ENCODE results near the gene KCNQ5.
"Not testable (repeated sequence)": the region's sequence is repeated elsewhere in the genome, so short reads cannot be mapped to it uniquely, and the experiment has no call there.

The KCNQ5 gene

DNA sequence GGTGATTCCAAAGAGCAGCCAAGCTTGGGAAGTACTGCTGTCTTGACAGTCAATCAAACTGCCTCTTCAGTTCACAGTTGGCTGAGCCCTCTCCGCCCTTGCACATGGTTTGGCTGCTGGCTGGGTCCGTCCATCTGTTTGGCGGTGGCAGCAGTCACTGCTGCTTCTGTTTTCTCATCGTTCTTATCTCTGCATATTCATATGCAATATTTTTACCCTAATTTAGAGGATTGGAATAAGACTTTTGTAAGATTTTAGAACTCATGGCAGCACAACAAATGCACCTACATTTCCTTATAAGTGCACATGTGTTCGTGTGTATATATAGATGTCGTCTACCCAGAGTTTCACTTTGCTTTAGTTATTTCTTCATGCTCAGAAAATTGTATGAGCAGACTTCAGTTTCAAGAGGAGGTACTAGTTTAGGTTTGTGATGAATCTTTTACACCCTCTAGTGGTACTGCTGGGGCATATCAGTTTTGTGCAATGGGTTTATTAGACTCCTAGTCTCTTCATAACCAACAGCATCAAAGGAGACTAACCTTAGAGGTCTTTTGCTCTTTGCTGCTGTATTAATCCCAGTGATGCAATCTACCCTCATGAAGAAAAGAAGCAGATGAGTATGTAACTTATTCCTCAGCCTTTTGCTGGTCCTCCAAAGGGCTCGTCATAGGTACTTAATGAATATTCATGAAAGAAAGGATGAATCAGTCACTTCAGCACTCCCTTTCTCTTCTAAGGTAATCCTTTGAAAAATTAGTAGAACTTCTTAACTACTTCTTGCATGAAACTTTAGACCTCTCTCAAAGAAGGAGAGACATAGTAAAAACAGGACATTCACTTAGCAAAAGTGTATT, 559.1 kb downstream of the KCNQ5 start:
- TF ChIP-seq, protein P1, sequence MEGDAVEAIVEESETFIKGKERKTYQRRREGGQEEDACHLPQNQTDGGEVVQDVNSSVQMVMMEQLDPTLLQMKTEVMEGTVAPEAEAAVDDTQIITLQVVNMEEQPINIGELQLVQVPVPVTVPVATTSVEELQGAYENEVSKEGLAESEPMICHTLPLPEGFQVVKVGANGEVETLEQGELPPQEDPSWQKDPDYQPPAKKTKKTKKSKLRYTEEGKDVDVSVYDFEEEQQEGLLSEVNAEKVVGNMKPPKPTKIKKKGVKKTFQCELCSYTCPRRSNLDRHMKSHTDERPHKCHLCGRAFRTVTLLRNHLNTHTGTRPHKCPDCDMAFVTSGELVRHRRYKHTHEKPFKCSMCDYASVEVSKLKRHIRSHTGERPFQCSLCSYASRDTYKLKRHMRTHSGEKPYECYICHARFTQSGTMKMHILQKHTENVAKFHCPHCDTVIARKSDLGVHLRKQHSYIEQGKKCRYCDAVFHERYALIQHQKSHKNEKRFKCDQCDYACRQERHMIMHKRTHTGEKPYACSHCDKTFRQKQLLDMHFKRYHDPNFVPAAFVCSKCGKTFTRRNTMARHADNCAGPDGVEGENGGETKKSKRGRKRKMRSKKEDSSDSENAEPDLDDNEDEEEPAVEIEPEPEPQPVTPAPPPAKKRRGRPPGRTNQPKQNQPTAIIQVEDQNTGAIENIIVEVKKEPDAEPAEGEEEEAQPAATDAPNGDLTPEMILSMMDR (IDR thresholded peaks at IDR 0.05; ENCODE audit: insufficient read depth, missing control alignments) = peak; percentile 90
- FAIRE-seq (peak; percentile 86), DNase-seq (ENCODE audit: insufficient read length, low spot score) (peak; percentile 25)

DNA sequence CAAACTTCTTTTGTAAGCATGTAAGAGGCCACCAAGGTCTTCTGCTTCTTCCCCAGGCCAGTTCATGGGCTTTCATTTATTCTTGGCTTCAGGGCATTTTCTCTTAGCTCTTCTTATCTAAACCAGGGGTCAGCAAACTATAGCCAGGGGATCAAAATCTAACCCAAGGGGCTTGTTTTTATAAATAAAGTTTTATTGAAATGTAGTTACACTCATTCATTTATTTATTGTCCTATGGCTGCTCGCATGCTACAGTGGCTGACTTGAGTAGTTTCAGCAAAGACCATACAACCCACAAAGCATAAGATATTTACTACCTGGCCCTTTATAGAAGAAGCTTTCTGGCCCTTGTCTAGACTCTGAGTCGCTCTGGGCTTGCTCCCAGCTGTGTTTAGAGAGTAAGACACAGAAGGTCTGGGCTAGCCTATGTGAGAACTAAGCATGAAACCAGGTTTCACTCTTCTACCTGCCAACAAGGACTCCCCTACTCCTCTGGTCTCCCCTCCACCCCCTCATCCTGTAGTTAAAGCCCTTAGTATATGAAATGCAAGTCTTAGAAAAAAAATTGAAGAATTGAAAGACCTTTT, 560.2 kb downstream of the KCNQ5 start:
- DNase-seq (ENCODE audit: insufficient read length, low spot score) (no peak), FAIRE-seq (no peak)
- TF ChIP-seq, protein P1 (IDR thresholded peaks at IDR 0.05; ENCODE audit: insufficient read depth, missing control alignments) = no peak

DNA sequence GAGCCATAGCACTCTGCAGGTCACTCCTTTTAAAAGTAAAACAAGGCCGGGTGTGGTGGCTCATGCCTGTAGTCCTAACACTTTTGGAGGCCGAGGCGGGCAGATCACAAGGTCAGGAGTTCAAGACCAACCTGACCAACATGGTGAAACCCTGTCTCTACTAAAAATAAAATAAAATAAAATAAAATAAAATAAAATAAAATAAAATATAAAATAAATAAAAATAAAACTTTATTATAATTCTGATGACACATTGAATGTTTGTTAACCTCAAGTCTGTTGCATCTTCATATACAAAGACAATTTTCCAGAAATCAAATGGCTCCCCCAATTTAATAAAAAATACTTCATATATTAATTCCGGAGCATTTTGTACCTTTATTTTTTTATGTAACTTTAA, 571.4 kb downstream of the KCNQ5 start:
- FAIRE-seq; DNase-seq (ENCODE audit: insufficient read length, low spot score): not testable (repeated sequence)

DNA sequence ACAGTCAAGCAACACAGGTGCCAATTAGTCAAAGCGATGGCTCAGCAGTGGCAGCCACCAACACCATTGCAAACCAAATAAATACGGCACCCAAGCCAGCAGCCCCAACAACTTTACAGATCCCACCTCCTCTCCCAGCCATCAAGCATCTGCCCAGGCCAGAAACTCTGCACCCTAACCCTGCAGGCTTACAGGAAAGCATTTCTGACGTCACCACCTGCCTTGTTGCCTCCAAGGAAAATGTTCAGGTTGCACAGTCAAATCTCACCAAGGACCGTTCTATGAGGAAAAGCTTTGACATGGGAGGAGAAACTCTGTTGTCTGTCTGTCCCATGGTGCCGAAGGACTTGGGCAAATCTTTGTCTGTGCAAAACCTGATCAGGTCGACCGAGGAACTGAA, 572.9 kb downstream of the KCNQ5 start:
- FAIRE-seq (no peak), DNase-seq (ENCODE audit: insufficient read length, low spot score) (no peak)
- TF ChIP-seq, protein P1 (IDR thresholded peaks at IDR 0.05; ENCODE audit: insufficient read depth, missing control alignments) = no peak

DNA sequence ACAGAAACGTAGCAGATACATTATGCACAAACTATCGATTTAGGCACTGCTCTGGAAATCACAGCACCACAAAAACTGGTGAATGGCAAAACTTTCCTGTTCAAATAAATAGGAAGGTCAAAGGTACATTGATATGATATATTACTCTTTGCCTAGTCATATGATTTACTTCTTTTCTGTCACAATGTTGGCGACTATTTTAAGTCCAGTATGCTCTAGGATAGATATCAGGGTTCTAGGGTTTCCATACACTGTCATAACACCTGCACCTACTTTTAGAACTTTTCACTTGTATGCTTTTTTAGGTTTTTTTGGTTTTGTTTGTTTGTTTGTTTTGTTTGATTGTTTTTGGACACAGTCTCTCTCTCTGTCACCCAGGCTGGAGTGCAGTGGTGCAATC, 578.4 kb downstream of the KCNQ5 start:
- DNase-seq (ENCODE audit: insufficient read length, low spot score) = no peak
- TF ChIP-seq, protein P1 (IDR thresholded peaks at IDR 0.05; ENCODE audit: insufficient read depth, missing control alignments) = no peak

DNA sequence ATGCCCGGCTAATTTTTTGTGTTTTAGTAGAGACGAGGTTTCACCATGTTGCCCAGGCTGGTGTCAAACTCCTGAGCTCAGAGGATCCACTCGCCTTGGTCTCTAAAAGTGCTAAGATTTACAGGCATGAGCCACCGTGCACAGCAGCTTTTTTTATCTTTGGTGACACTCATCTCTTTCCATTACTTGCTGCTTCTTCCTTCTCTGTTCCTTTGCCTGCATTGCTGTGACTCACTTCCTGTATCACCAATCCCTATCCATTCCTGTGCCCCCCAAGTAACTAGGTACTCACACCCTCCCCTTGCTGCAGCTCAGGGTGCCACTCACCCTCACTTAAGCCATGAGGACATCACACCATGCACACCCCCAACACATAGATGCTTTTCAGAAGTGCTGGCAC, 578.9 kb downstream of the KCNQ5 start:
- FAIRE-seq = no peak
- TF ChIP-seq, protein P1 (IDR thresholded peaks at IDR 0.05; ENCODE audit: insufficient read depth, missing control alignments) = no peak
- DNase-seq (ENCODE audit: insufficient read length, low spot score) = no peak

More for the DNA sequence above, 578.4 kb downstream of the KCNQ5 start:
- no peak for FAIRE-seq

DNA sequence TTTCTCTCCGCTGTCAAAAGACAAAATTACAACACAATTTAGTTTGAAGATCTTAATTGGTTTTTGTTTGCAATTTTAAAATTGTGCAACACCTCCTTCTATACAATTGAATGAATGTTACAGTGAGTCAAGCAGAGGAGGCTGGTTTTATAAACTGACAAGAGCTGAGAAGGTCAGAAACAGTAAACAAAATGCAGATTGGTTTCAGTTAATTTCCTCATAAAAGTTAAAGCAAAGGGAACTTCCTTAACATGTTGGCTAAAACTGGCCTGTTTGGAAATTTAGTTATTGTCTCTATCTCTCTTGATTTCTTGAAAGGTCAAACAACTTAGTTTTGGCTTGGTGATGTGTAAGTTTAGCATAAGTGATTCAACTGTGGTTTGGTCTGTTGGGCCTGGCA, 581.2 kb downstream of the KCNQ5 start:
- DNase-seq (ENCODE audit: insufficient read length, low spot score) (no peak), FAIRE-seq (no peak)
- TF ChIP-seq, protein P1 (IDR thresholded peaks at IDR 0.05; ENCODE audit: insufficient read depth, missing control alignments) = no peak

Data from D721Med (cell line).